T47D (cell line): ENCODE measurements around the gene GPR137C.
A peak's percentile ranks its signal among the peaks of the same experiment; 100 is the strongest.
"Not testable (repeated sequence)": the region's sequence is repeated elsewhere in the genome, so short reads cannot be mapped to it uniquely, and the experiment has no call there.

ENCODE experiments used
- DNase-seq, 2 experiments: peaks; one replicate each; pipeline versions ENCODE4 v3.0.0 to v3.0.0-alpha.2; 2011 to 2012; ENCODE audit warnings: low read depth in 1 of 2, low spot score in 1 of 2
- JUND ChIP-seq: IDR thresholded peaks from 2 replicates; pipeline ENCODE4 v1.6.1; 2012; ENCODE audit warnings: low read depth
- in situ Hi-C: cut with HindIII; loops from 2 replicates; pipeline ENCODE4 v1.10.0; 2016; ENCODE audit warnings: low sequenced_read_pairs, low pct_unique_long_range_greater_than_20kb

GPR137C gene

DNA sequence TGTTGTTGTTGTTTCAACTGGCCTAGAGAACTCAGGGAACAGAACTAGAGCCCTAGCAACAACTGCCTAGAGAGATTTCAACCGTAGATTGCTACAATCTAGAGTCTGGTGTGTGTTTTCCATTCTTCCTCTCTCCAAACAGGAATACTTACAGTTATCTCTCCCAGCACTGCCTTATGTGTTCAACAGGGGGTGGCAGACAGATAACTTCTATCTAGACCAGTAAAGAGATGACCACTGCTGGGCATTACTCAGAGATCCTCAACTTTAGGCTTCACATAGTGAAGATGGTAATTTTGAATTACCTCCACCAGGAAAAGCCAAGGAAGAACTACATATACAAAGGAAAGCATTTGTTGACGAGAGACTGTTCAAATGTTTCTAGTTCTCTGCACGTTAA is 5.1 kb upstream of the GPR137C start:
- no peak for TF ChIP-seq JUND
- DNase-seq = no peak
- in situ Hi-C loops = no loop called here

DNA sequence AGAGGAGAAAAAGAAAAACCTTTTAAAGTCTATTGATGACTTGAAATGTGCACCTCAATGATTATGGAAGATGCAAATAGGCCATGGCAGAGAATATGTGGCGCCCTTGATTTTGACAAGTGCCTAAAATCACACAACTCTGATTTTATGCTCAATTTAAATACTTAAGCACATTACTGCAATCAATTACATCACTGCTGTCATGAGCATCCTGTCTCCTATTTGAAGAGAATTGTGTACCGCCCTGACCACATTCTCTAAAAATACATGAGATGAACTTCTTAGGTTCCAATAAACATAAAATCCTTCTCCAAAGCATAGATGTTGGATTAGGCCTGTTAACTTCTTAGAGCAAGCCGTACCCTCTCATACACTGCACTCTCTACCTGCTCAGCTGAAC is 2.0 kb upstream of the GPR137C start:
- TF ChIP-seq JUND = no peak
- no peak for DNase-seq
- in situ Hi-C loops = no loop called here

DNA sequence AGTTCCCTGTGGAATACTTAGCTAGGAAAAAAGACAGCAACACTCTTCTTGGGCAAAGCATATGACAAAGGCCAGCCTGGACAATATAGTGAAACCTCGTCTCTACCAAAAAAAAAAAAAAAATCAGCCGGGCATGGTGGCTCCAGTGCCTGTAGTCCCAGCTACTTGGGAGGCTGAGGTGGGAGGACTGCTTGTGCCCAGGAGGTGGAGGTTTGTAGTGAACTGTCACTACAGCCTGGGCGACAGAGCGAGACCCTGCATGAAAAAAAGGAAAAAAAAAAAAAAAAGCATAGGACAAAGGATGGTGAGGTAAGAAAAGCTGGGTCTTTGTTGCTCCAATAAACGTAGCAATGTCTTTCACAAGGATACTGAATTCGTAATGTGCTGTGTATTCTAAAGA is 1.4 kb upstream of the GPR137C start:
- no peak for DNase-seq
- TF ChIP-seq JUND = no peak
- in situ Hi-C loops = no loop called here

DNA sequence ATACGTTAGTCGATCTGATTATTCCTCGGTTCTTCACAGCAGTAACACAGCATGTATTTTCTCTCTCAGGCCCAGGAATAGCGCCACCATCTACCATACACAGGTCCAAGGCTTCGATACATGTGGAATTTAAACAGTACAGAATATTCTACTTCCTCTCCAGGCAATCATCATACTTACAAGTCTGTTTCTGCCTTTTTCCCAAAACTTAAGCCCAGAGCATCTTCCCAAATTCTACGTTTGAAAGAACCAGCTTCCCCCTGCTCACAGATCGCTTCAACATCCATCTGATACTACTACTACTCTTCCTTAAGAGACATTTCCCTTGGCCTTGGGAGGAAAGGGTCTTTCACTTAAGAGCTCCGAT is 957 bp upstream of the GPR137C start:
- TF ChIP-seq JUND = no peak
- DNase-seq = peak; percentile 41 to 68

DNA sequence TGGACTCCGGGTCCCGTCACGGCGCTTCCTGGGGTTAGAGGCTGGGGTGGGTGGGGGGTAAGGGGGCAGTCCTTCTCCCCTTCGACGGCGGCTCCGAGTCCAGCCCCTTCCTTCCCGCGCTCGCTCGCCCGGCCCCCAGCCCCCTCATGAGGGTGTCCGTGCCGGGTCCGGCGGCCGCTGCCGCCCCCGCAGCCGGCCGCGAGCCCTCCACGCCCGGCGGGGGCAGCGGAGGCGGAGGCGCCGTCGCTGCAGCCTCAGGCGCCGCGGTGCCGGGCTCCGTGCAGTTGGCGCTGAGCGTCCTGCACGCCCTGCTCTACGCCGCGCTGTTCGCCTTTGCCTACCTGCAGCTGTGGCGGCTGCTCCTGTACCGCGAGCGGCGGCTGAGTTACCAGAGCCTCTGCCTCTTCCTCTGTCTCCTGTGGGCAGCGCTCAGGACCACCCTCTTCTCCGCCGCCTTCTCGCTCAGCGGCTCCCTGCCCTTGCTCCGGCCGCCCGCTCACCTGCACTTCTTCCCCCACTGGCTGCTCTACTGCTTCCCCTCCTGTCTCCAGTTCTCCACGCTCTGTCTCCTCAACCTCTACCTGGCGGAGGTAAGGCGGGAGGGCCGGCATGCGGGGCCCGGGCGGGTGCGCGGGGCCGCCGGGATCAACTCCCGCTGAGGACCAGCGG is 500 bp downstream of the GPR137C start:
- in situ Hi-C loops = no loop called here
- TF ChIP-seq JUND = no peak
- peak; percentile 42 to 52 for DNase-seq

More for the DNA sequence above, 957 bp upstream of the GPR137C start:
- in situ Hi-C loops = no loop called here

DNA sequence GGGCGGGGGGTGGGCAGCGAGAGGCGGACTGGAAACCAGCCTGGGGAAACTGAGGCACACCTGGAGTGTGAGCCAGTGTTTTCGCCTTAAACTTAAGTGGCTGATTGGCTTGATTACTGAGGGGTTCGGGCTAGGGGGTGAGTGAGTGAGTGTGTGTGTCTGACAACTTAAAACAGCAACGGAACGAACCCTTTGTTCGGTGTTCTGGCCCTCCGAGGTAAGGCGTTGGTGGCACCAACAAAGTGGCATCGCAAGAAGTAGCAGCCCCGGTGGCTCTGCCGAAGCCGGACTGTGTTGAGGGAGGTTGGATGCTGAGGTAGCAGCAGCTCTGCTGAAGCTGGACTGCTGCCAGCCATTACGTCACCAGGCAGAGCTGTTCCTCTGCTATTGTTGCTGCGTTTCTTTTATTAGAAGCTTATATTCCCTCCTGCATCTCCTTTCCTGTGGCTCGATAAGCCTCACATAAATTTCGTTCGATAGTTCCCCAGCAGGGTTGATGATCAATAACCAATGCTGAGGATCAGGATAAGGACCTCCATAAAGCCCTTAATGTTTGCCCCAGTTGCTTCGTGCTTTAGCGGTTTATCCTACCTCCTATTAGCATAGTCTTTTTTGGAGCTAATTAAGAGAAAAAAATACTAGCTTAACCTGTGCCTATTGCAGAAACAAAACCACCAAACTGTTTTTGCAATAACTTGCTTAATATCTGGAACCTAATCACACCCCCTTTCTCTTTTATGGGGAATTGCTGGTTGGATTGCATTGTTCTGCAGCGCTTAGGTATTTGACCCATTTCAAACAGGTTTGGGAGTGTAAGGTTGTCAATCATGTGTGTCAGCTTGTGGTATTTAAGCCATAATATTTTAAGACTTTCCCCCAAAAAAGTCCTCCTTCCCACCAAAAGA is 1.3 kb downstream of the GPR137C start:
- DNase-seq = peak; percentile 61 to 92
- in situ Hi-C loops = no loop called here
- TF ChIP-seq JUND = no peak

DNA sequence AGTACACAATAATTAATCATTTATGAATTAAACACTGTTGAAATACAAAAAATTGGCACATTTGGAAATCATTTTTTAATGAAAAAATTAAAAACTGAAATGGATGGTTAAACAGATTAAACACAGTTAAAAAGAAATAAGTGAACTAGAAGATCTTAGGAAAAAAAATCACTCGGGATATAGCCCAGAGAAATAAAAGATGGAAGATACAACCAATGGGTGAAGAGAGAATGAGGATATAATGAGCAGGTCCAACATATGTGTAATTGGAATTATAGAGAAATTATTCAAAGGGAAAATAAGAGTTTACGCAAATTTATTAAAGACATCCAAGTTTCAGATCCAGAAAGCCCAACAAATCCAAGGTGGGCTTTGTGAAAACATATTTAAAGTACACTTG is 6.1 kb downstream of the GPR137C start:
- DNase-seq = no peak
- in situ Hi-C loops = no loop called here
- no peak for TF ChIP-seq JUND

DNA sequence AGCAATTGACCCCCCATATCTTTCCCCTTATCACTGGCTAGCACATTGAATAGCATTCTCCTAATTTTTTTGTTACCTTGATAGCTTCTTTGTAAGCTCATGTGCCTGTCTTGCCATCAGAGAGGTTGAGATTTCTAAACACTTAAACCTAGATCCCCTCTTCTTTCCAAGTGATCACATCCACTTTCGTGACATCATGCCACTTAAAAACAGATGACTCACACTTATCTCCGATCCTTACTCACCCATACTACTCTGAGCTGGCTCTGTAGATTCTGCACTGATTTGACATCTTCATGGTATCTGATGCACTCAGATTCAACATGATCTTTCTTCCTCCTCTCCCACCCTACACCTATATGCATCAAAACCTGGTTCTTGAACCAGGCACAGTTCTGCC is 10.5 kb downstream of the GPR137C start:
- no peak for DNase-seq
- TF ChIP-seq JUND = no peak
- in situ Hi-C loops = no loop called here

DNA sequence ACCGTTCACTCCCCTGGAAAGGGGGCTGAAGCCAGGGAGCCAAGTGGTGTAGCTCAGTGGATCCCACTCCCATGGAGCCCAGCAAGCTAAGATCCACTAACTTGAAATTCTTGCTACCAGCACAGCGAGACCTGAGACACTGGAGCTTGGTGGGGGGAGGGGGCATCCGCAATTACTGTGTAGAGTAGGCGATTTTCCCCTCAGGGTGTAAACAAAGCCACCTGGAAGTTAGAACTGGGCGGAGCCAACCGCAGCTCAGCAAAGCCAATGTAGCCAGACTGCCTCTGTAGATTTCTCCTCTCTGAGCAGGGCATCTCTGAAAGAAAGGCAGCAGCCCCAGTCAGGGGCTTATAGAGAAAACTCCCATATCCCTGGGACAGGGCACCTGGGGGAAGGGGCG is 15.8 kb downstream of the GPR137C start:
- in situ Hi-C loops = not testable (repeated sequence)
- DNase-seq = peak in 1 of 2 experiments; percentile 92

DNA sequence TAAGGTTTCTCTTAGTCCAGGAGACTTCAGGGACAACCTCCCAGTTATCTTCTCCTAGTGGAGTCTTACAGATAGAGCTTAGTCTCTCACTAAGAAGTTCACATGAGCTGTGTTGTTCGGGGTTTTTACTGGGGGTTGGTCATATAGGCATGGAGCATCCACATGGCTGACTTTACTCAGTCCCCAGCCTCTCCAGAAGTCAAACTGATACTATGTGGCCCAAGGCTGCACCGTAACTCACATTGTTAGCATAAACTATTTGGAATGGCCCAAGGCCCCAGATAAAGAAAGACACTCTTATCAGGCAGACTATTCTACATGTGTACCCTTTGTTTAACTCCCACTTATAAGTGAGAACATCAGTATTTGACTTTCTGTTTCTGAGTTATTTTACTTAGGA is 23.2 kb downstream of the GPR137C start:
- in situ Hi-C loops = no loop called here
- no peak for DNase-seq
- no peak for TF ChIP-seq JUND

DNA sequence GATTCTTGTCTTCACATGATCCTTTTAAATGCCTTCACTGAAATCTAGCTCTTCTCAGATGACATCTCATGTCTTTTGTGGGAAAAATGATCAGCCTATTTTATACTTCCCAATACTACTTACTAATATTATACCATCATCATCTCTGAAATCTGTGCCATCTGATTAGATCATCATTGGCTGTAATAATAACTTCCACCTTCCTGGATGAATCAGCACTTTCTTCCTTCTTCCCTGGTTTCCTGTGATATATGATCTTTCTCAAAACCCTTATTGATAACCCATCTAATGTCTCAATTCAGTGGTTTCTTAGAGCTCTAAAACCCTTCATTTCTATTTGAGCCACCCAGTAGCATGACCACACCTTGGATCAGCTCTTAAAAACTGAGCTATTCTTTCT is 30.9 kb downstream of the GPR137C start:
- DNase-seq = no peak
- in situ Hi-C loops = no loop called here

DNA sequence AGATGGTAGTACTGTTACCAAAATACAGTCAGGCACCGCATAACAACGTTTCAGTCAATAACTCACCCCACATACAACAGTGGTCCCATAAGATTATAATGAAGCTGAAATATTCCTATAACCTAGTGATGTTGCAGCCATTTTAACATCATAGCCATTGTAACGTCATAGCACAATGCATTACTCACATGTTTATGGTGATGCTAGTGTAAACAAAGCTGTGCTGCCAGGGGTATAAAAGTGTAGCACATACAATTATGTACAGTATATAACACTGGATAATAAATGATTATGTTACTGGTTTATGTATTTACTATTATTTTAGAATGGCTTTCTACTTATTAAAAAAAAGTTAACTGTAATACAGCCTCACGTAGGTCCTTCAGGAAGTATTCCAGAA is 37.0 kb downstream of the GPR137C start:
- no peak for TF ChIP-seq JUND
- in situ Hi-C loops = no loop called here

More for the DNA sequence above, 30.9 kb downstream of the GPR137C start:
- TF ChIP-seq JUND = 0 out of 2 replicates have a peak, but pooled peaks have one; percentile 12

DNA sequence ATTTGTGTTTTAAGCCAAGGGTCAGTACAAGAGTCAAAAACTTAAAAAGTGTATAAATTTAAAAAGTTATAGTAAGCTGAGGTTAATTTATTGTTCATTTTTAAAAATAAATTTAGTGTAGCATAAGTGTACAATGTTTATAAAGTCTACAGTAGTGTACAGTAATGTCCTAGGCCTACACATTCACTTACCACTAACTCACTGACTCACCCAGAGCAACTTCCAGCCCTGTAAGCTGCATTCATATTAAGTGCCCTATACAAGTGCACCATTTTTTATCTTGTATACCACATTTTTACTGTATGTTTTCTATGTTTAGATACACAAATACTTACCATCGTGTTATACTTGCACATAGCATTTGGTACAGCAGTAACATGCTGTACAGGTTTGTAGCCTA is 37.7 kb downstream of the GPR137C start:
- no peak for DNase-seq
- in situ Hi-C loops = no loop called here
- TF ChIP-seq JUND = no peak

More for the DNA sequence above, 37.0 kb downstream of the GPR137C start:
- no peak for DNase-seq
